Muscle of back (tissue), 11 donors: ENCODE measurements around the gene ZNF280B. TPM values are rescaled to one million over a fixed set of nuclear protein-coding genes. Genes with fewer than 3 reads are reported as not detected.
"Not testable (repeated sequence)": the region's sequence is repeated elsewhere in the genome, so short reads cannot be mapped to it uniquely, and the experiment has no call there.

Experiments used
- DNase-seq, 3 donors: peaks; one replicate each; pipeline versions ENCODE4 v3.0.0 to v3.0.0-alpha.2; 2013
- polyA plus RNA-seq, 10 donors: library from polyadenylated mRNA; unstranded; fragments of 120-200 nt; gene quantifications; one replicate each; pipeline ENCODE4 v1.2.1, GENCODE V29; 2013; ENCODE audit not compliant: insufficient read length in 10 of 10

The ZNF280B gene
- polyA plus RNA-seq, 10 donors: 3.2 to 12.5 (median 4.9) TPM

DNA sequence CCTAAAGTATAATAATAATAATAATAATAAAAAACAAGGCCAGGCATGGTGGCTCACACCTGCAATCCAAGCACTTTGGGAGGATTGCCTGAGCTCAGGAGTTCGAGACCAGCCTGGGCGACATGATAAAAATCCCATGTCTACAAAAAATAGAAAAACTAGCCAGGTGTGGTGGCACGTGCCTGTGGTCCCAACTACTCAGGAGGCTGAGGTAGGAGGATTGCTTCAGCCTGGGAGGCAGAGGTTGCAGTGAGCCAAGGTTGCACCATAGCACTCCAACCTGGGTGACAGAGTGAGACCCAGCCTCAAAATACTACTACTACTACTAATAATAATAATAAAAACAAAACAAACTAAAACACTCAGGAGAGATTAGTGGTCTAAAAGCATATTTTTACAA lies 27.1 kb upstream of the ZNF280B start:
- DNase-seq: no peak

DNA sequence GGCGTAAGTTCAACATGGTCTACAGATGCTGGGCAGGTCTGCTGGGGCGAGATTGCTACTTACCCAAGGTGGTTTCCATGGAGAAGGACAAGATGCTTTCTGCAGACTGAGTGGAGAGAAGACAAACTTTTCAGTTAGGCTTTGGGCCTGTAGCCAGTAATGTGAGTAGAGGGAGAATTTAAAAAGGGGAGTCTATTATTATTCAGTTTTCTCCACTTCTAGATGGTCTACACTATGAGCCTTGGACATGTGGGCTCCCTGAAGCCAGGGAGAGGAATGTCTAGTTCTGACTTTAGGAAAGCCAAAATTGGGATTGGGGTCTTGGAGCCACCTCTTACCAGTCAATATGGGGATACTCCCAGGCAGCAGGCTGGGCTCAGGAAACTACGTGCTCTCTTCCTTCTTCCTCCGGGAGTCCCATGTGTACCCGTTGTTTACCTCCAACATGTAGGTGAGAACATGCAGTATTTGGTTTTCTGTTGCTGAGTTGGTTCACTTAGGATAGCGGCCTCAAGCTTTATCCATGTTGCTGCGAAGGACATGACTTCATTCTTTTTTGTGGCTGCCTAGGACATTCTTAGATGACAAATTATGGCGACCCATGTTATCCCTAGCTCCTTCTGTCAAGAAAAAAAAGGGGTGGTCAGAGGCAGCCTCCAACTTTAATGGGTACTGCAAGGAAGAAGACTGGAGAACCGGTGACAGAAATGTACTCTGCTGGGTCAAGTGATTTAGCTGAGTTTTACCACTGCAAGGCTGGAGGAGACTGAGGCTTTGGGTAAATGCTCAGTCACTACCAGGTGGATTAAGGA lies 26.3 kb upstream of the ZNF280B start:
- no peak for DNase-seq

GRCh38 chr22:22533863-22534262 lies 25.3 kb upstream of the ZNF280B start:
- DNase-seq: no peak

DNA sequence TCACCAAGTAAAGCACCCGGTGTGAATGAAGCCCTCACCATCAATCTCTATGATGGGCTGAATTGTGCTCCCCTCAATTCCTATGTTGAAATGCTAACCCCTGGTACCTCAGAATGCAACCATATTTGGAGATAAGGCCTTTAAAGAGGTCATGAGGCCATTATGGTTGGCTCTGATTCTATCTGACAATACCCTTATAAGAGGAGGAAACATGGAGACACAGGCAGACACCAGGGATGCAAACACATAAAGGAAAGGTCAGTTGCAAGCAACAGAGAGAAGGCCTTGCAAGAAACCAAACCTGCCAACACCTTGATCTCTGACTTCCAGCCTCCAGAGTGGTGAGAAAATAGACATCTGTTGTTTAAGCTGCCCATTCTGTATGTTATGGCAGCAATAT lies 24.9 kb upstream of the ZNF280B start:
- DNase-seq: no peak

GRCh38 chr22:22532547-22533071 lies 24.1 kb upstream of the ZNF280B start:
- not testable (repeated sequence) for DNase-seq

DNA sequence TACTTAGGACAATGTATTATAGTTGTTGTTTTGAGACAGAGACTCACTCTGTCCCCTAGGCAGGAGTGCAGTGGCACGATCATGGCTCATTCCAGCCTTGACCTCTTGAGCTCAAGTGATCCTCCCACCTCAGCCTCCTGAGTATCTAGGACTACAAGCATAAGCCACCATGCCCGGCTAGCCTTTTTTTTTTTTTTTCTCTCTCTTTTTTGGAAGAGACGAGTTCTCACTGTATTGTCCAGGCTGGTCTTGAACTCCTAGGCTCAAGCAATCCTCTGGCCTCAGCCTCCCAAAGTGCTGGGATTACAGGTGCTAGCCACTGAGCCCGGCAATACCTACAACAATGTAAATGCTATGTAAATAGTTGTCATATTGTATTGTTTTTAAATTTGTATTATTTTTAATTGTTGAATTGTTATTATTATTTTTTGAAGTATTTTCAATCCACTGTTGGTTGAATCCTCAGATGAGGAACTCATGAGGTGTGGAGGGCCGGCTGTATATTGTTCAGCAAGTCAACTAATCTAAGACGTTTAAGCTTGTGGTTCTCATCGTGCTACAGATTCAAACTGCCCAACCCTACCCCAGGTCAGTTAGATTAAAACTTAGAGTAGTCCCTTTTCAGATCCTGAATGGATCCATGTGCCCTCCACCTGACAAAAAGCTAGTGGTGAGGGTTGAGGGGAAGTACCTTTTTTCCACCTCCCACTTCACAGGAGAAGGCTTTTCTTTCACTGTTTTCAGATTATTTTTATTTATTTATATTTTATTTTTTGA lies 23.4 kb upstream of the ZNF280B start:
- no peak for DNase-seq

DNA sequence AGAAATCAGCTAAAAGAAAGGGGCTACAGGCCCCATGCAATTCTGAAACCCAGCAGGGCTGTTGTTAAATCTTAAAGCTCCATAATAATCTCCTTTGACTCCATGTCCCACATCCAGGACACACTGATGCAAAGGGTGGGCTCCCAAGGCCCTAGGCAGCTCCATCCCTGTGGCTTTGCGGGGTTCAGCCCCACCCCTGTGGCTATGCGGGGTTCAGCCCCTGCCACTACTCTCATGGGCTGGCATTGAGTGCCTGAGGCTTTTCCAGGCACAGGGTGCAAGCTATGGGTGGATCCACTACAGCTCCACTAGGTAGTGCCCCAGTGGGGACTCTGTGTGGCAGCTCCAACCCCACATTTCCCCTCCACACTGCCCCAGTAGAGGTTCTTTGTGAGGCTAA lies 20.2 kb upstream of the ZNF280B start:
- no peak for DNase-seq

GRCh38 chr22:22527312-22527711 lies 18.8 kb upstream of the ZNF280B start:
- DNase-seq: no peak

GRCh38 chr22:22526125-22526912 lies 17.8 kb upstream of the ZNF280B start:
- DNase-seq: no peak

DNA sequence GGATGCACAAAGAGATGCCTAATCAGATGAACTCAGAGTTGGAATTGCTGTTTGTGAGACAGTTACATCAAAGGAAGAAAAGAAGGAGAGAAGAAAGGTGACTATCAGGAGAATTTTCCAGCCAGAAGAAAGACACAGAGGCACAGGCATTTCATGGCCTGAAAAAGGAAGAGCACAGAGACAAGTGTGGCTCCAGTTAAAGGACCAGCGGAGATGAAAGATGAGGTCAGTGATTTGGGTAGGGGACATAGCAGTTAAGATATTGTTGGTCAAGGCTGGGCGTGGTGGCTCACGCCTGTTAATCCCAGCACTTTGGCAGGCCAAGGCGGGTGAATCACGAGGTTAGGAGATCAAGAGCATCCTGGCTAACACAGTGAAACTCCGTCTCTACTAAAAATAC lies 15.0 kb upstream of the ZNF280B start:
- no peak for DNase-seq

DNA sequence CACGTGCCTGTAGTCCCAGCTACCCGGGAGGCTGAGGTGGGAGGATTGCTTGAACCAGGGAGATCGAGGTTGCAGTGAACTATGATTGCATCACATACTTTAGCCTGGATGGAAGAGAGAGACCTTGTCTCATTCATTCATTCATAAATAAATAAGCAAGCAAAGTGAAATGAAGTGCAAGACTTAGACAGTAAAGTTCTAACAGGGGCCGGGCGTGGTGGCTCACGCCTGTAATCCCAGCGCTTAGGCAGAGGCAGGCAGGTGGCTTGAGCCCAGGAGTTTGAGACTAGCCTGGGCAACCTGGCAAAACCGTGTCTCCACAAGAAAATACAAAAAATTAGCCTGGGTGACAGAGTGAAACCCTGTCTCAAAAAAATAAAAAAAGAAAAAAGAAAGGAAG lies 13.1 kb upstream of the ZNF280B start:
- no peak for DNase-seq

DNA sequence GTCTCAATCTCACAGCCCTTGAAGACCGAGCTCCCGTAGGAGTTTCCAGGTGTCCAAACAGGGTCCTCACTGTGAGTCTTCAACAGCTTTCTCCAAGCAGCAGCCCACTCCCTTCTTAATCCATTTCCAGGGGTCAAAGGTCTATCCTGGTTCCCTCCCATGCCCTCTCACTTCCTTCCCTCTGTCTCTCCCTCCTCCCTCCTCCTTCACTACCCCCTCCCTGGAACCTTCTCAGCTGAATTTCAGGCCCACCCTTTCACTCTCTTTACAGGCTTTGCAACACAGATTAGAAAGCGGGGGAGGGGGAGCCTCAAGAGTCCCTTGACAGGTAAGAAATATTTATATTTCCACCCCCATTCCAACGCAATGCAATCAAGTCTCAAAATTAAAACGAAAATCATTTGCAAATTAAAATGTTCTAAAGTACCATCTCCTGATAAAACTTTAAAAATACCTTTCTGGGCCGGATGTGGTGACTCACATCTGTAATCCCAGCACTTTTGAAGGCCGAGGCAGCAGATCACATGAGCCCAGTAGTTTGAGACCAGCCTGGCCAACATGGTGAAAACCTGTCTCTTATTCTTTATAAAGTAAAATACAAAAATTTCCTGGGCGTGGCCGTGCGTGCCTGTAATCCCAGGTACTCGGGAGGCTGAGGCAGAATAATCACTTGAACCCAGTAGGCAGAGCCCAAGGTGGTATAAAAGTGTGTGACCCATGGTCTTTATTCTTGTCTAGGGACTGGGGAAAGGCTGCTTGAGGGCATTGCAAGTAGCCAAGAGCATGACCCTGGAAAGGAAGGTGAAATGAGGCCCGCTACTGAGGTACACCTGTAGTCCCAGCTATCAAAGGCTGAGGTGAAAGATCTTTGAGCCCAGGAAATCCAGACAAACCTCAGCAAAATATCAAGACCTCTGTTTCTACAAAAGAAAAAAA lies 12.4 kb upstream of the ZNF280B start:
- DNase-seq: no peak

DNA sequence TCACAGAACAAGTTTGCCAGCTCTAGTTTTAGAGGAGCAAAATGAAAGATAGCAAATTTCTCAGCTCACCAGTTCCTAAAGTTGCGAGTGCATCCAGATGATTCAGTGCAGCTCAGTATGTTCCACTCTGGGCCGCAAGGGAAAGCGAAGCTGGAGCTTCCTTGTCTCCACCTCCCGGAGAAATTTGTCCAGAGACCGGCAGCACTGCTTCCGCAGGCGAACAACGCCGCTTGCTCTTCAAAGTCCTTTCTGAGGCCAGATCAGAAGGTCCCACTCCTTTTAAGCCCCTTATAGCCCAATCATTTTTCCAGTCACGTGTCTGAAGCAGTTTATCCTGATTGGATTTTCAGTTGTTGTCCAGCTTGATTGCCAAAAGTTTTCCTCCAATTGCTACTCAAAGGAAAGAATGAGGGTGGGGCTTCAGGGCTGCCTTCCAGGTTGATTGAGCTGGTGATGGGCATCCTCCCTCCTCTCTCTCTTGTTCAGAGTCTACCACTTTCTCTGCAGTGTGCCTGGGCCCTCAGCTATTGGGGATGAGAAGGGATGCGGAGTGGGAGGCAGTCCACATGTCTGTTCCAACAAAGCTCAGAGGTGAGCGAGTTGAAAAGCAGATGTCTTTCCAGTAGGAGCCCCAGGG lies 11.6 kb upstream of the ZNF280B start, which contains the start of gene ZNF280A:
ZNF280A (minus strand) TSS at position 251 of the 637 bp plus-strand sequence. CDS start 4,640 bp downstream, outside the sequence.
- DNase-seq: peak in 1 of 3 donors; percentile 14

- DNase-seq: no peak
Measured at GRCh38 chr22:22519591-22519990, 11.0 kb upstream of the ZNF280B start.

DNA sequence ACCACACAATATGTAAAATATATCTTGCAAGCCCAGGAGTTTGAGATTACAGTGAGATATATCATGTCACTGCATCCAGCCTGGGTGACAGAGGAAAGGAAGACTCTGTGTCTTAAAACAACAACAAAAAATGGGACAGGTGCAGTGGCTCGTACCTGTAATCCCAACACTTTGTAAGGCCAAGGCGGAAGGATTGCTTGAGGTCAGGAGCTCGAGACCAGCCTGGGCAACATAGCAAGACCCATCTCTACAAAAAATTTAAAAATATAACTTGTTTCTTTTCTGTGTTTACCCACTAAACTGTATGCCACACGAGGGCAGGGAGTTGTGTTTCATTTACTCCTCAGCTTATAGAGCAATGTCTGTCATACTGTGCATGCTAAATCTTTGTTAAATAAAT lies 8.4 kb upstream of the ZNF280B start:
- DNase-seq: no peak

DNA sequence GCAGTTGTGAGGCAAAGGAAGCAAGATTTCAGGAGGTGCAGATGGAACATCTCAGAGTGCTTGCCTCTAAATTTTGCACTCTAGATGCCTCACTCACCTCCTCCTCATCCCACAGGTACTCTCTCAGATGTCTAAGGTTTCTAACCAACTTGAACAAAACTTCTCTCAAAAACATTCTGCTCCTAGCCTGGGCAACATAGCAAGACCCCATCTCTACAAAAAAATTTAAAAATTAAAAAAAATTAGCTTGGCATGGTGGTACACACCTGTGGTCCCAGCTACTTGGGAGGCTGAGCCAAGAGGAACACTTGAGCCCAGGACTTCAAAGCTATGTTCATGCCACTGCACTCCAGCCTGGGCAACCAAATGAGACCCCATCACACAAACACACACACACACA lies 7.3 kb upstream of the ZNF280B start:
- no peak for DNase-seq

GRCh38 chr22:22514431-22514830 lies 5.9 kb upstream of the ZNF280B start:
- peak in 1 of 3 donors; percentile 15 for DNase-seq

DNA sequence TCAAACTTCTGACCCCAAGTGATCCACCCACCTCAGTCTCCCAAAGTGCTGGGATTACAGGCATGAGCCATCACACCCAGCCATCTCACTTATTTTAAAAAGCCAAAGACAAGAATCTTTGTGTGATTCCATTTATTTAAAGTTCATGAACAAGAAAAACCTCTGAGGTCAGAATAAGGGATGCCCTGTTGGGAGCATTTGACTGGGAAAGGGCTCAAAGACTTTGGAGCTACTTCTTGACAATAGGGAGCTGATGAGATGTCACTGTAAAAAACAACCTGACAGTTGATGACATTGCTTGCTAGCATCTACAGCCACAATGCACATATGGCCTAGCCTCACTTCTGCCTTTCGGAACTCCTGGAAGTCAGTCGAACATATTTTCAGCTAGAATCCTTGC lies 5.1 kb upstream of the ZNF280B start:
- DNase-seq: no peak

DNA sequence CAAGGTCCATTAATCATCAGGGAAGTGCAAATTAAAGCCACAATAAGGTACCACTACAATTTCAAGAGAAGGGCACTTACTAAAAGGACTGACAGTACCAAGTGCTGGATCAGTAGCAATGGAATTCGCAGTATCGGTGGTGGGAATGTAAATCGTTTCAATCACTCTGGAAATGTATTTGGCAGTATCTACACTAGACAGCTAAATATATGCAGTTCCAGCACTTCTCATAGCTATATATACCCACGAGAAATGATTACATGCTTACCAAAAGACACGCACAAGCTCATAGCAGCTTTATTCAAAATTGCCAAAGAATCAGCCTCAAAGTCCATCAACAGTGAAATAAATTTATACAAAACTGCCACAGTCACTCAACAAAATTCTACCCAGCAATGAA lies 4.4 kb upstream of the ZNF280B start:
- no peak for DNase-seq

GRCh38 chr22:22510833-22511232 lies 2.3 kb upstream of the ZNF280B start:
- DNase-seq: not testable (repeated sequence)
